ENCODE measurements around the gene POLA1. TPM values are rescaled to one million over a fixed set of nuclear protein-coding genes. Genes with fewer than 3 reads are reported as not detected.
A peak's percentile ranks its signal among the peaks of the same experiment; 100 is the strongest.

The POLA1 gene
- total RNA-seq, 1 donor from 2014 or later = 11.1 TPM

- H3K9me3 ChIP-seq = no peaks in the 10 kb centered on the region
- peaks cover 4% of the 10 kb centered on the region for H3K4me1 ChIP-seq
- no peaks in the 10 kb centered on the region for H3K36me3 ChIP-seq
- ATAC-seq (no peak), DNase-seq (no peak)
- H3K27ac ChIP-seq = no peak overlapping the region
- no peak overlapping the region for H3K4me3 ChIP-seq
- intact Hi-C loops (cut with DNase I) = no loop called here
- peaks cover 79% of the 10 kb centered on the region for H3K27me3 ChIP-seq
- TF ChIP-seq, protein P1, sequence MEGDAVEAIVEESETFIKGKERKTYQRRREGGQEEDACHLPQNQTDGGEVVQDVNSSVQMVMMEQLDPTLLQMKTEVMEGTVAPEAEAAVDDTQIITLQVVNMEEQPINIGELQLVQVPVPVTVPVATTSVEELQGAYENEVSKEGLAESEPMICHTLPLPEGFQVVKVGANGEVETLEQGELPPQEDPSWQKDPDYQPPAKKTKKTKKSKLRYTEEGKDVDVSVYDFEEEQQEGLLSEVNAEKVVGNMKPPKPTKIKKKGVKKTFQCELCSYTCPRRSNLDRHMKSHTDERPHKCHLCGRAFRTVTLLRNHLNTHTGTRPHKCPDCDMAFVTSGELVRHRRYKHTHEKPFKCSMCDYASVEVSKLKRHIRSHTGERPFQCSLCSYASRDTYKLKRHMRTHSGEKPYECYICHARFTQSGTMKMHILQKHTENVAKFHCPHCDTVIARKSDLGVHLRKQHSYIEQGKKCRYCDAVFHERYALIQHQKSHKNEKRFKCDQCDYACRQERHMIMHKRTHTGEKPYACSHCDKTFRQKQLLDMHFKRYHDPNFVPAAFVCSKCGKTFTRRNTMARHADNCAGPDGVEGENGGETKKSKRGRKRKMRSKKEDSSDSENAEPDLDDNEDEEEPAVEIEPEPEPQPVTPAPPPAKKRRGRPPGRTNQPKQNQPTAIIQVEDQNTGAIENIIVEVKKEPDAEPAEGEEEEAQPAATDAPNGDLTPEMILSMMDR (IDR thresholded peaks at IDR 0.05) = no peak
Observed at GRCh38 chrX:25014366-25014838, 320.7 kb downstream of the POLA1 start.

- DNase-seq (peak; percentile 70), ATAC-seq (peak; percentile 84)
- H3K9me3 ChIP-seq = no peaks in the 10 kb centered on the region
- no peaks in the 10 kb centered on the region for H3K36me3 ChIP-seq
- H3K27ac ChIP-seq = no peak within 1 kb of the TSS
- TF ChIP-seq, protein P1 (IDR thresholded peaks at IDR 0.05) = no peak
- peaks cover 82% of the 10 kb centered on the region for H3K27me3 ChIP-seq
- peaks cover 4% of the 10 kb centered on the region for H3K4me1 ChIP-seq
- no peak within 1 kb of the TSS for H3K4me3 ChIP-seq
- intact Hi-C loops (cut with DNase I) = no loop called here
Observed at GRCh38 chrX:25015486-25016360, 322.0 kb downstream of the POLA1 start, which contains the start of gene ARX. TSS of gene ARX (minus strand) at chrX:25015965. CDS start at chrX:25015737, 228 bp downstream.

GRCh38 chrX:25016361-25016671 lies 322.6 kb downstream of the POLA1 start:
- peaks cover 4% of the 10 kb centered on the region for H3K4me1 ChIP-seq
- TF ChIP-seq, protein P1 (IDR thresholded peaks at IDR 0.05) = no peak
- DNase-seq (no peak), ATAC-seq (no peak)
- intact Hi-C loops (cut with DNase I) = no loop called here
- H3K9me3 ChIP-seq = no peaks in the 10 kb centered on the region
- no peaks in the 10 kb centered on the region for H3K36me3 ChIP-seq
- H3K27me3 ChIP-seq = peaks cover 84% of the 10 kb centered on the region
- H3K4me3 ChIP-seq = no peak overlapping the region
- no peak overlapping the region for H3K27ac ChIP-seq

- DNase-seq (no peak), ATAC-seq (no peak)
- intact Hi-C loops (cut with DNase I) = no loop called here
- H3K27me3 ChIP-seq = peaks cover 84% of the 10 kb centered on the region
- no peaks in the 10 kb centered on the region for H3K36me3 ChIP-seq
- no peaks in the 10 kb centered on the region for H3K9me3 ChIP-seq
- no peak overlapping the region for H3K4me3 ChIP-seq
- TF ChIP-seq, protein P1 (IDR thresholded peaks at IDR 0.05) = no peak
- H3K4me1 ChIP-seq = peaks cover 4% of the 10 kb centered on the region
- no peak overlapping the region for H3K27ac ChIP-seq
Observed at GRCh38 chrX:25016938-25017598, 323.4 kb downstream of the POLA1 start.

GRCh38 chrX:25017667-25018247 lies 324.0 kb downstream of the POLA1 start:
- Histone ChIP-seq H3K9me3 (no peaks in the 10 kb centered on the region), H3K4me1 (peaks cover 2% of the 10 kb centered on the region), H3K27me3 (peaks cover 86% of the 10 kb centered on the region), H3K4me3 (no peak overlapping the region), H3K36me3 (no peaks in the 10 kb centered on the region), H3K27ac (no peak overlapping the region)
- ATAC-seq (no peak), DNase-seq (no peak)
- TF ChIP-seq, protein P1 (IDR thresholded peaks at IDR 0.05) = no peak
- intact Hi-C loops (cut with DNase I) = no loop called here
